ENCODE results near the gene KRT77.

The KRT77 gene

DNA sequence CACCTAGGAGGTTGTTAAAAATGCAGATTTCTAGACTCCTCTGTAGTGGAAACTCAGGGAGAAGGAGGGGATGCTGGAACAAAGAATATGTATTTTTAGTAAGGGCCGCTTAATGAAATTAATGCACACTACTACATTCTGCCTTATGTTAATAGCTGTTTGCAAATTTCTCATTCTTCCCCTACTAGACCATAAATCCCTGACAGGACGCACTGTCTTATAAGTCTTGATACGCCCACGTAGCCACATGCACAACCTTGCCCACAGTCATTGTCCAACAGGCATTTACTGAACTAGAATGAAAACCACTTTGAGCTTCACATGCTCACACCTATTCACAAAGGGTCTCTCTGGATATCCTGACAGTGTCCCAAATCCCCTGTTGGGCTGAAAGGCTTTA is 61.9 kb downstream of the KRT77 start:
- in situ Hi-C loops (cut with MboI; ENCODE audit: low sequenced_read_pairs, unreplicated experiment) = no loop called here
- DNase-seq (ENCODE audit: low spot score) = no peak
- TF ChIP-seq, protein P1, sequence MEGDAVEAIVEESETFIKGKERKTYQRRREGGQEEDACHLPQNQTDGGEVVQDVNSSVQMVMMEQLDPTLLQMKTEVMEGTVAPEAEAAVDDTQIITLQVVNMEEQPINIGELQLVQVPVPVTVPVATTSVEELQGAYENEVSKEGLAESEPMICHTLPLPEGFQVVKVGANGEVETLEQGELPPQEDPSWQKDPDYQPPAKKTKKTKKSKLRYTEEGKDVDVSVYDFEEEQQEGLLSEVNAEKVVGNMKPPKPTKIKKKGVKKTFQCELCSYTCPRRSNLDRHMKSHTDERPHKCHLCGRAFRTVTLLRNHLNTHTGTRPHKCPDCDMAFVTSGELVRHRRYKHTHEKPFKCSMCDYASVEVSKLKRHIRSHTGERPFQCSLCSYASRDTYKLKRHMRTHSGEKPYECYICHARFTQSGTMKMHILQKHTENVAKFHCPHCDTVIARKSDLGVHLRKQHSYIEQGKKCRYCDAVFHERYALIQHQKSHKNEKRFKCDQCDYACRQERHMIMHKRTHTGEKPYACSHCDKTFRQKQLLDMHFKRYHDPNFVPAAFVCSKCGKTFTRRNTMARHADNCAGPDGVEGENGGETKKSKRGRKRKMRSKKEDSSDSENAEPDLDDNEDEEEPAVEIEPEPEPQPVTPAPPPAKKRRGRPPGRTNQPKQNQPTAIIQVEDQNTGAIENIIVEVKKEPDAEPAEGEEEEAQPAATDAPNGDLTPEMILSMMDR (IDR thresholded peaks at IDR 0.05; ENCODE audit: borderline replicate concordance, control extremely low read depth, extremely low read depth, insufficient read depth, missing control alignments) = no peak

Measured in GM13976 (cell line).